GM18858 (cell line): ENCODE data around the gene DAAM1.

Experiments
- ATAC-seq: cut with Tn5 transposase; IDR thresholded peaks from one replicate; pipeline ENCODE4 v1.9.1; 2021; ENCODE audit not compliant: unreplicated experiment

The DAAM1 gene

GRCh38 chr14:59415836-59416602 lies 227.6 kb downstream of the DAAM1 start:
- ATAC-seq, result no peak

DNA sequence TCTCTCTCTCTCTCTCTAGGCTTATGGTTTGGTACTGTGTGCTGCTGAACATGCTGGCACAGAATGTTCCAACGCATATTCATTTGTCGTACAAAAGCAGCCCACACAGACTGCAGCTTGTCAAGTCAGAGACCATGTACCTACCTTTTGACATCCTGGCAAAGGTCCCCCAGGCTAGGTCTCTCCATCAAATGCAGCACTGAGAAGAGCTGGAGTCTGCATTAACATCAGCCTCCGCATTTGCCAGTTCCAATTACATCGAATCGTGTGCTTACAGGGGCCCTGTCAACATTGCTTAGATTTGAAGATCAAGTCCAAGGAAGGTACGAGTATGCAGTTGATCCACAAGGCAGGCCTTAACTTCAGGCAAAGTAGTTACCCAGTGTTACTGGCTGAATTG lies 228.8 kb downstream of the DAAM1 start:
- no peak for ATAC-seq

GRCh38 chr14:59419303-59419702 lies 230.8 kb downstream of the DAAM1 start:
- no peak for ATAC-seq
